Breast epithelium (tissue), 3 donors: ENCODE results near the gene ZNF891.

Source experiments
- CTCF ChIP-seq, 3 donors: fragments of 450-650 bp; IDR thresholded peaks; one replicate each; pipeline ENCODE4 v1.5.1; 2016 to 2017; ENCODE audit warnings: antibody characterized with exemption in 3 of 3, mild to moderate bottlenecking in 3 of 3, moderate library complexity in 3 of 3
- POLR2A ChIP-seq: fragments of 450-650 bp; IDR thresholded peaks from one replicate; pipeline ENCODE4 v1.6.1; 2016; ENCODE audit warnings: antibody characterized with exemption, mild to moderate bottlenecking, moderate library complexity
- POLR2AphosphoS5 ChIP-seq, 3 donors: sonication (generic); formaldehyde crosslinking; IDR thresholded peaks; one replicate each; pipeline ENCODE4 v1.6.1; 2017; ENCODE audit warnings: antibody characterized with exemption in 3 of 3

GRCh38 chr12:133174901-133175300 lies 44.8 kb upstream of the ZNF891 start:
- TF ChIP-seq POLR2A (no peak), CTCF (IDR thresholded peaks at IDR 0.05) (no peak), POLR2AphosphoS5 (IDR thresholded peaks at IDR 0.05) (no peak)
